Amygdala (tissue), 56 donors: Measurements from ENCODE around the gene DSCAM.
"Not testable (repeated sequence)": the region's sequence is repeated elsewhere in the genome, so short reads cannot be mapped to it uniquely, and the experiment has no call there.

Source experiments
- DNase-seq, 56 donors: peaks; one replicate each; lab custom pipeline; 2025; lab: John Stamatoyannopoulos, UW

The DSCAM gene

DNA sequence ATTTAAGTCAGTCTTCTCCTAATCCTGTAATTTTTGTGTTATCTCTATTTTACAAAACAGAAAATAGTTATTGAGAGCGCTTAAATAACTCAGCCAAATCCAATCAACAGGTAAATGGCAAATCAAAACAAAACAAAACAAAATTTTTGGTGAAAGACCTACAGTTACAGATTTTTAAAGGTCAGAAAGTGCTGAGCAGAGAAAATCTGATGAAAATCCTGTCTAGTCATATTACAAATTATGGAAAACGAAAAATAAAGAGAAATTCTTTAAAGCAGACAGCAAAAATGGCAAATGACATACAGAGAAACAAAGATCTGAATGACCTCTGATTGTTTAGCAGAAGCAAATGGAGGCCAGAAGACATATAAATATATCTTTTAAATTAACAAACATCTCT is 497.4 kb downstream of the DSCAM start:
- DNase-seq, result no peak

- DNase-seq, result no peak
Observed at GRCh38 chr21:40345711-40346321, 501.1 kb downstream of the DSCAM start.

GRCh38 chr21:40340357-40340756 is 506.6 kb downstream of the DSCAM start:
- no peak for DNase-seq

GRCh38 chr21:40339050-40339449 is 507.9 kb downstream of the DSCAM start:
- DNase-seq, result no peak

- DNase-seq, result no peak
Observed at GRCh38 chr21:40337981-40338380, 509.0 kb downstream of the DSCAM start.

- no peak for DNase-seq
Observed at GRCh38 chr21:40335704-40336103, 511.3 kb downstream of the DSCAM start.

DNA sequence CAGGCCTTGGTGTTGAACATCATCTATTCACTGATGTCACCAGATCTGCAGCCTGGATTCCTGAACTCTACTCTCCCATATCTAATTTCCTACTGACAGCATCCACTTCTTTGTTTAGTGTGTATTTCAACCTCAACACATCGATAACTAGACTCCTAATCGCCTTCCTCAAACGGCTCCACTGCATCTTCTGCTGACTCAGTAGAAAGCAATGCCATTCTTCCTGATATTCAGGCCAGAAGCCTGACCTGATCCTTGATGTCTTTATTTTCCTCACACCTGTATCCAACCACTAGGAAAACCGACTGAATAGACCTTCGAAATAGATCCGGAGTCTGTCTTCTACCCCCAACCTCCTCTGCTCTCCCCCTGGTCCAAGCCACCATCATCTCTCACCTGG is 512.8 kb downstream of the DSCAM start:
- no peak for DNase-seq

GRCh38 chr21:40333731-40334130 is 513.2 kb downstream of the DSCAM start:
- DNase-seq, result no peak

- no peak for DNase-seq
Observed at GRCh38 chr21:40331804-40332203, 515.2 kb downstream of the DSCAM start.

DNA sequence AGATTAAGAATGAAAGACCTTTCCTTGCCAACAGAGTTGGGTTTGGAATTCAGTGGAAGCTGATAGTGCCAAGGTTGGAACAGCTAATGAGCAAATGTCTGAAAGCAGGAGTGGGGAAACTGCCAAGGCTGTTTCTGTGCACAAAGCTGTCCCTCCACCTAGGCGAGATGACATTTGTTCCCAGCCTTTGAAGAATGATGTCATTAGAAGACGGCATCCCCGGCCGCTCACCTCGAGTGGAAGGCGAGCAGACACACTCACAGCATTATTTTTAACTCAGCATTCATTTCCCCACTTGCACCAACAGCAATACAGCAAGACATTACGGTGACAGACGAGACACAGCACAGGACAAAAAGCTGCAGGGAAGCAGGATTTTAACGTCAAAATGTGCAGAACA is 515.8 kb downstream of the DSCAM start:
- peak in 10 of 56 donors; percentile 1 to 16 (median 4) for DNase-seq

DNA sequence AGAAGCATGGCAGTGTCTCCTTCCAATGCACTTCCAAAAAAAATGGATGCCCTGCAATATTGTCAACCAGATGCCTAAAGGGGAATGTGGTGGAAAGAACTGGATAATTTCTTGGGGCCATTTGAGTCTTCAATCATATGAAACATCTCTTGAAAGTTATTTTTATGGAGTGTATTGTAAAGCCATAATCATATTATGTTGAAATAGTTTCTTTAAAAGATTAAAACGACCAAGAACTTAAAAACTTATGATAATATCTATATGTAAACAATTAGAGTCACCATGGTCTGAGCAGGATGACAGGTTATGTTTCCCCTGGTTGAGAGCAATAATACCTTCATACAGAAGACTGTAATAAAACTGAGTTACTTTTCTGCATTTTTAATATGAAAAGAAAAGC is 522.6 kb downstream of the DSCAM start:
- DNase-seq, result no peak

DNA sequence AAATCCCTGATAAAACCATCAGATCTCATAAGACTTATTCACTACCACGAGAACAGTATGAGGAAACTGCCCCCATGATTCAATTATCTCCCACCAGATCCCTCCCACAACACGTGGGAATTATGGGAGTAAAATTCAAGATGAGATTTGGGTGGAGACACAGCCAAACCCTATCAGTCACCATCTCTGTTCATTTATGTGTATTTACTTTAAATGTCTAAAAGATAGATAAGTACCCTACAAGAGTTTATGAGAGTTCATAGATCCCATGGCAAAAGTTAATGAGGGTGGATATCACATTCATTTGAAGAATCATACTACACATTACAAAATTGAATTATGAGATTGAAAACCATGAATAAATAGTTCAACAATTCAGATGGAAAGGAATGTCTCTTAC is 526.2 kb downstream of the DSCAM start:
- not testable (repeated sequence) for DNase-seq

GRCh38 chr21:40318371-40318770 is 528.6 kb downstream of the DSCAM start:
- DNase-seq, result no peak

DNA sequence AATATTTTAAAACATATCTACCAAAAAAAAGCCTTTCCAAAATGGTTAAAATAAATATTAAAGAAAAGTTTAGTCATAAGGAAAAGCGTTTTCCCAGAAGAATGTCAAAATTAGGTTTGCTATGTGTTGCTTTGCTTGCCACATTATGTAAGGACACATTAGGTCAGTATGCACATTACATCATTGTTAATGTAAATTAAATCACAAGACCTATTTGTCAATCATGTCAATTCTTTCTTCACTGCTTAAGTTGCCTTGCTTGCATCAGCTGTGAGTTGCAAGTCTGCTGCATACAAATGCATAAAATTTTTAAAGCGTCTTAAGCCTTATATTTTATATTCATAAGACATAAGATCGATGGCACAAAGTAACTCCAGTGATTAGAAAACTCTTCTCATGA is 530.9 kb downstream of the DSCAM start:
- no peak for DNase-seq

- DNase-seq, result no peak
Observed at GRCh38 chr21:40315626-40316025, 531.3 kb downstream of the DSCAM start.

DNA sequence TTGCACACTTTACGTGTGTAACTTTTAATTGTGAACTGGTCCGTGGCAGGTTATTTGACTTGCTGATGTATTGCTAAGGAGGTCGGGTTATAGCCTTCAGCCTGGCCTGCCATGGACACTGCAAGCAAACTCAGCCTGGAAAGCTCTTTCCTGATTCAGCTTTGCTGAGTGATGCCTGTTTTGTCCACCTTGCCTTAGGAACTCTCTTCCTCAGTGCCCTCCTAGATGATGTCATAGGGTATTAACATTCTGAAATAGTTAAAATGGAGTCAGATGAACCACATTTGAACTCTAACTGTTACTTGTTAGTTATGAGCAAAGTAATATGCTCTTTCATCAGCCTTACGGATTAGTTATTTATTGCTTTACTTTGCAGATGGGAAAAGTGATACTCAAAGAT is 533.7 kb downstream of the DSCAM start:
- DNase-seq, result no peak

GRCh38 chr21:40300300-40300699 is 546.7 kb downstream of the DSCAM start:
- no peak for DNase-seq

GRCh38 chr21:40299451-40299850 is 547.5 kb downstream of the DSCAM start:
- DNase-seq, result no peak

- no peak for DNase-seq
Observed at GRCh38 chr21:40294345-40294744, 552.6 kb downstream of the DSCAM start.

DNA sequence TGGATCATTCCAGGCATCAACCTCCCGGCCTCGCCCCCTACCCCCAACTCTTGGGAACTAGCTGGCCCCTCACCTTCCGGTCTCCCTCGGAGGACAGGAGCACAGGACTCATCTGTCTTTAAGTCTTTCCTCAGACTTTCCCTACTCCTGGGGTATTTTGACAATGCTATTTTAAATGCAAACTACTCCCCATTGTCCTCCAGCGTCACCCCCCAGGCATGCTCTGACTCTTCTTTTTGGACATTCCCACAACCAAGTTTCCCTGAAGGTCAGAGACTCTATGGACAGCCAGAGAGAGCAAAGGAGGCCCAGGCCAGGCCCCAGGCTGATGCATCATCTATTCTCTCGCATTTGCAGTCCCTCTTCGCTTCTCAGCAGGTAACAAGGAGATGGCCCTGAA is 555.4 kb downstream of the DSCAM start:
- DNase-seq, result no peak

- DNase-seq, result no peak
Observed at GRCh38 chr21:40284409-40284808, 562.5 kb downstream of the DSCAM start.

DNA sequence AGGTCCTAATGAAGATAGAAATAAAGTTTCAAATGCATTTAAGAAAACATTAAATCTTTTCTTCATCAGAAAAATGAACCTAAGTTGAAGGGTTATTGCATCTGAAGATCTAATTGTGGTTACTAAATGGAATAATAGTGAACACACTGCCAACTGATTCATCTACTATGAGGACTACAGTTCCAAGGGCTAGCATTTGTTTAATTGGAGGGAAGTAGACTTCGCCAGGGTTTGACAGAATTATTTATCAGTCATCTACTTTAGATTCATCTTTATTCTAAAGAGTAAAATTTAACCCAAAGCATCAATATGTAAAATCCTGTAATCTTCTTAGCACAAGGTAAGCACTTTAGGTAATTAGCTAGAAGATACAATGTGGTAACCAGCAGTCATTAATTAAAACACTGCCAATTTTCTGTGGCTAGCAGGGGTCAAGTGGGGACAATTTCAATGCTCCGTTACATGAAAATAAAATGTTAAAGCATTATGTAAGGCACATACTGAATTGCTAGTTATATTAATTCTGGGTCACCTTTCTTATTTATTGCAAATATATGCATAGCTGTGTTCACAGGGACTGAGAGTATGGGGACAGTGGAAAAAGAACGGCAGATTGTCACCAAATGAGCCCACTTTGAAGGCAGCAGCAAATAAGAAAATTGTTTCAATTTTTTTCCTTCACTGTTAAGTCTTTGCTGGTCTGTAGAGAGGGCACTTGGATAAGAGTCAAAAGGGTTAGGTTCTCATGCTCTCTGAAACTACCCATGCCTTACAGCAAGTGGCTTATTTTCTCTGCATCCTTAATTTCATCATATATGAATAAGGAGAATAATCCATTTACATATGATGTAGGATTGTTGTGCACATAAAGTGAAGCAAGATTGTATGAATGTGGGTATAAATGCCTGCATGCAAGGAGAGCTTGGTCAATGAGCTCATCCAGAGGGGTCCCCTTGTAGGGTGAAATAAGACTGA is 563.8 kb downstream of the DSCAM start:
- DNase-seq, result no peak
